A549 (cell line): ENCODE results near the gene MLLT10. TPM values are rescaled to one million over a fixed set of nuclear protein-coding genes. Genes with fewer than 3 reads are reported as not detected.
A peak's percentile ranks its signal among the peaks of the same experiment; 100 is the strongest.

Experiments used
- ATAC-seq, 2 experiments: fragments of 200-7000 bp in 1 of 2; fragments of >200 bp in 1 of 2; cut with Nextera tagmentation in 1 of 2; cut with Tn5 transposase in 1 of 2; 3 replicates each; pipeline versions ENCODE4 v1.8.0 to v1.9.1; 2018 to 2020; ENCODE audit warnings: mild to moderate bottlenecking in 1 of 2, moderate library complexity in 1 of 2
- CTCF ChIA-PET: fragments of 300-600 bp; sonication (Branson Sonifier 250); formaldehyde crosslinking; extraction: SDS; loops from one replicate; lab custom pipeline; 2021; ENCODE audit warnings: antibody characterized with exemption, inconsistent platforms; lab: Yijun Ruan, JAX
- POLR2A ChIA-PET: fragments of 350-600 bp; formaldehyde crosslinking; extraction: SDS; loops from one replicate; lab custom pipeline; 2021; ENCODE audit warnings: antibody characterized with exemption, inconsistent platforms; lab: Yijun Ruan, JAX
- DNase-seq, 2 experiments: peaks; one replicate each; pipeline versions ENCODE4 v3.0.0 to v3.0.0-alpha.2; 2011 to 2016; ENCODE audit warnings: low read depth in 1 of 2, low spot score in 1 of 2
- FAIRE-seq: peaks from 2 replicates; lab custom pipeline; 2011; peaks lifted over from hg19 to GRCh38; lab: Jason Lieb, UNC
- H3K27ac ChIP-seq, 2 experiments: fragments of >200 bp; sonication (Bioruptor Twin); formaldehyde crosslinking; 3 replicates each; pipeline ENCODE4 v1.5.1; 2016 to 2017
- H3K4me1 ChIP-seq: fragments of >200 bp; sonication (Bioruptor Twin); formaldehyde crosslinking; 3 replicates; pipeline ENCODE4 v1.6.1; 2016
- H3K4me2 ChIP-seq: fragments of >200 bp; sonication (Bioruptor Twin); formaldehyde crosslinking; 3 replicates; pipeline ENCODE4 v1.6.1; 2016
- H3K4me3 ChIP-seq: fragments of >200 bp; sonication (Bioruptor Twin); formaldehyde crosslinking; 3 replicates; pipeline ENCODE4 v1.5.1; 2016
- H3K9me3 ChIP-seq: fragments of >200 bp; sonication (Bioruptor Twin); formaldehyde crosslinking; 3 replicates; pipeline ENCODE4 v1.6.1; 2016
- CBX2 ChIP-seq: fragments of 200-600 bp; sonication (generic); IDR thresholded peaks from 2 replicates; pipeline ENCODE4 v1.6.1; 2016; ENCODE audit warnings: low read depth, mild to moderate bottlenecking, borderline replicate concordance
- CBX8 ChIP-seq: fragments of 200-600 bp; sonication (generic); IDR thresholded peaks from 2 replicates; pipeline ENCODE4 v1.6.1; 2016
- CEBPB ChIP-seq, 2 experiments: fragments of >200 bp in 1 of 2; sonication (Bioruptor Twin) in 1 of 2; formaldehyde crosslinking in 1 of 2; IDR thresholded peaks; 2 replicates each; pipeline ENCODE4 v1.6.1; 2012 to 2016
- CHD2 ChIP-seq: fragments of 150-350 bp; IDR thresholded peaks from 2 replicates; pipeline ENCODE4 v1.6.1; 2014; ENCODE audit warnings: low read length; ENCODE audit not compliant: partially characterized antibody
- EHF ChIP-seq: fragments of 250-450 bp; sonication (Bioruptor Pico); IDR thresholded peaks from 2 replicates; pipeline ENCODE4 v1.5.0; 2020; ENCODE audit warnings: mild to moderate bottlenecking
- EHMT2 ChIP-seq: fragments of 200-600 bp; sonication (generic); IDR thresholded peaks from 2 replicates; pipeline ENCODE4 v1.6.1; 2016; ENCODE audit warnings: antibody characterized with exemption, low read depth, mild to moderate bottlenecking, moderate library complexity
- EP300 ChIP-seq, 2 experiments: fragments of >200 bp; sonication (Bioruptor Twin); formaldehyde crosslinking; IDR thresholded peaks; 2 replicates in 1 of 2; 3 replicates in 1 of 2; pipeline ENCODE4 v1.6.1; 2016 to 2017
- ESRRA ChIP-seq: fragments of 150-350 bp; IDR thresholded peaks from 2 replicates; pipeline ENCODE4 v1.6.1; 2014; ENCODE audit warnings: mild to moderate bottlenecking, low read length, borderline replicate concordance
- FOSB ChIP-seq: fragments of 250-450 bp; sonication (Bioruptor Pico); IDR thresholded peaks from 2 replicates; pipeline ENCODE4 v1.5.0; 2020; ENCODE audit warnings: mild to moderate bottlenecking, moderate library complexity
- GATA3 ChIP-seq: IDR thresholded peaks from 2 replicates; pipeline ENCODE4 v1.6.1; 2012; ENCODE audit warnings: borderline replicate concordance
- HDAC2 ChIP-seq: fragments of 200-600 bp; sonication (generic); IDR thresholded peaks from 2 replicates; pipeline ENCODE4 v1.6.1; 2016
- HEYL ChIP-seq: fragments of 250-450 bp; sonication (Bioruptor Pico); IDR thresholded peaks from 2 replicates; pipeline ENCODE4 v1.8.0; 2021; ENCODE audit warnings: mild to moderate bottlenecking, moderate library complexity
- HOXA7 ChIP-seq: fragments of 250-450 bp; sonication (Bioruptor Pico); IDR thresholded peaks from 2 replicates; pipeline ENCODE4 v1.5.0; 2020; ENCODE audit warnings: mild to moderate bottlenecking, moderate library complexity
- JUNB ChIP-seq: fragments of >200 bp; sonication (Bioruptor Twin); formaldehyde crosslinking; IDR thresholded peaks from 2 replicates; pipeline ENCODE4 v1.6.1; 2016
- KDM1A ChIP-seq: fragments of 200-600 bp; sonication (generic); IDR thresholded peaks from 2 replicates; pipeline ENCODE4 v1.6.1; 2016; ENCODE audit warnings: low read depth, mild to moderate bottlenecking
- MAFK ChIP-seq: fragments of 450-650 bp; IDR thresholded peaks from 2 replicates; pipeline ENCODE4 v1.6.1; 2014; ENCODE audit not compliant: partially characterized antibody
- NFE2L2 ChIP-seq: fragments of 150-350 bp; conservative IDR thresholded peaks from 2 replicates; pipeline ENCODE4 v1.6.1; 2014; ENCODE audit warnings: low read length
- NR3C1 ChIP-seq: fragments of >200 bp; sonication (Bioruptor Twin); formaldehyde crosslinking; IDR thresholded peaks from 3 replicates; pipeline ENCODE4 v1.6.1; 2017
- PHF8 ChIP-seq: fragments of 200-600 bp; sonication (generic); IDR thresholded peaks from 2 replicates; pipeline ENCODE4 v1.6.1; 2016; ENCODE audit warnings: low read depth, mild to moderate bottlenecking, antibody characterized with exemption, moderate library complexity, borderline replicate concordance
- POLR2A ChIP-seq: IDR thresholded peaks from 2 replicates; pipeline ENCODE4 v1.6.1; 2012; ENCODE audit warnings: mild to moderate bottlenecking, low read length
- RCOR1 ChIP-seq: fragments of 150-350 bp; IDR thresholded peaks from 2 replicates; pipeline ENCODE4 v1.6.1; 2014; ENCODE audit warnings: antibody characterized with exemption, low read length, low read depth
- RNF2 ChIP-seq: fragments of 200-600 bp; sonication (generic); IDR thresholded peaks from 2 replicates; pipeline ENCODE4 v1.6.1; 2016; ENCODE audit warnings: low read depth, mild to moderate bottlenecking, antibody characterized with exemption, moderate library complexity, borderline replicate concordance
- SMC3 ChIP-seq: fragments of >200 bp; sonication (Bioruptor Twin); formaldehyde crosslinking; IDR thresholded peaks from 3 replicates; pipeline ENCODE4 v1.6.1; 2018; ENCODE audit warnings: inconsistent platforms
- ZFP36 ChIP-seq: fragments of 450-650 bp; IDR thresholded peaks from 2 replicates; pipeline ENCODE4 v1.6.1; 2014; ENCODE audit warnings: borderline replicate concordance; ENCODE audit not compliant: partially characterized antibody
- ZNF302 ChIP-seq: fragments of 250-450 bp; sonication (Bioruptor Pico); IDR thresholded peaks from 2 replicates; pipeline ENCODE4 v1.9.0; 2021; ENCODE audit warnings: inconsistent platforms, mild to moderate bottlenecking, moderate library complexity
- WGBS: methylation state at CpG from one replicate; pipeline ENCODE4 v1.1.6; 2017; ENCODE audit errors: missing lambda C conversion rate; 5-methylcytosine and 5-hydroxymethylcytosine counted together
- polyA plus RNA-seq, 4 experiments: library from polyadenylated mRNA; depleted of rRNA in 3 of 4; stranded (reverse); fragments of >200 nt; fragmentation: RNase III in 1 of 4; extraction: RNeasy Plus Mini Kit Qiagen cat#74134 plus additional on column Dnase treatment in 1 of 4; gene quantifications; 2 replicates in 3 of 4; 3 replicates in 1 of 4; pipeline ENCODE4 v1.2.3, GENCODE V29; 2011 to 2017
- TF ChIP-seq, protein P1 (sequence below): IDR thresholded peaks from 2 replicates; pipeline ENCODE4 v1.6.1; 2012
- TF ChIP-seq, protein P2 (sequence below): fragments of >200 bp; sonication (Bioruptor Twin); formaldehyde crosslinking; IDR thresholded peaks from 3 replicates; pipeline ENCODE4 v1.6.1; 2016
- TF ChIP-seq, protein P3 (sequence below): fragments of 250-450 bp; sonication (Bioruptor Pico); IDR thresholded peaks from 2 replicates; pipeline ENCODE4 v1.5.0; 2020; ENCODE audit warnings: low read depth, mild to moderate bottlenecking, moderate library complexity
- TF ChIP-seq, protein P4 (sequence below): fragments of 150-350 bp; IDR thresholded peaks from 2 replicates; pipeline ENCODE4 v1.6.1; 2014; ENCODE audit warnings: low read depth, mild to moderate bottlenecking, low read length
- TF ChIP-seq, protein P5 (sequence below): fragments of 450-650 bp; IDR thresholded peaks from 2 replicates; pipeline ENCODE4 v1.6.1; 2014; ENCODE audit warnings: antibody characterized with exemption

The MLLT10 gene
- polyA plus RNA-seq, 2 of the 4 experiments (the other 2 are of a cell fraction), result 41.7 to 54.1 TPM

DNA sequence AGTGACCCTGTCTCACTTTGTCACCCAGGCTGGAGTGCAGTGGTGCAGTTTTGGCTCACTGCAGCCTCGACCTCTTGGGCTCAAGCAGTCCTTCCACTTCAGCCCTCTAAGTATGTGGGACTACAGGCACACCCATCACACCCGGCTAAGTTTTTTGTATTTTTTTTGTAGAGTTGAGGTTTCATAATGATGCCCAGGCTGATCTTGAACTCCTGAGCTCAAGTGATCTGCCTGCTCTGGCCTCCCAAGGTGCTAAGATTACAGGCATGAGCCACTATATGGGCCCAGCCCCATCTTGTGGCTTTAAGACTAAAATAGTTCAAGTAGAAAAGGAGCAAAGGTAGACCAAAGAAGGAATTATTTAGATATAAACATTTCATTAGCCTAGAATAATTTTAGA is 65.5 kb downstream of the MLLT10 start:
- Histone ChIP-seq H3K4me3 (no peak overlapping the region), H3K27ac (no peak overlapping the region), H3K9me3 (no peaks in the 10 kb centered on the region), H3K4me1 (peaks cover 8% of the 10 kb centered on the region; the same call in 1 of the 3 replicates), H3K4me2 (no peak overlapping the region)
- ChIA-PET POLR2A (no interaction called here), CTCF (no interaction called here)
- FAIRE-seq (no peak), ATAC-seq (0 out of 6 replicates have a peak, but pooled peaks of 1 of the 2 experiments have one; percentile 26), DNase-seq (no peak)
- 91% methylated on average over 2 of the region's 2 CpGs for WGBS
- TF ChIP-seq EP300 (IDR thresholded peaks at IDR 0.05), result no peak
- no peak for TF ChIP-seq NFE2L2
- TF ChIP-seq FOSB (CRISPR knock-in tag), result no peak

DNA sequence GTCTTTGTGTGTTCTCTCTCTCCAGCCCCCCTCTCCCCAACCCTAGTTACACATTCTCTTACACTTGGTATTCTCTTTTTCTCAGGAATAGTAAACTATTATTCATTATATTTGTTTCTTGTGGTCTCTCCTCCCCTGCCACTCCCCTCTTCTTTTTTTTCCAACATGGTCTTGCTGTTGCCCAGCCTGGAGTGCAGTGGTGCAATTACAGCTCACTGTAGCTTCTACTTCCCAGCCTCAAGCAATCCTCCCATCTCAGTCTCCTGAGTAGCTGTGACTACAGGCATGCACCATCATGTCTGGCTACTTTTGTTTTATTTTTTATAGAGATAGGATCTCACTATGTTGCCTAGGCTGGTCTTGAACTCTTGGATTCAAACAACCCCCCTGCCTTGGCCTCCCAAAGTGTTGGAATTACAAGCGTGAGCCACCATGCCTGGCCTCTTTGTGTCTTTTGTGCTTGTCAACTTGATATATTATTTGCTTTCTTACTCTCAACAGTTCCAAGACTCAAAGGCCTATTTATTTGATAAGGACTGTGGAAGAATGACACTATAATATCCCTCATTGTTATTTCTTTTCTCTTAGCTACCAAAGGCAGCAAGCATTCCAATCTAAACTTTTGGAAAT is 66.9 kb downstream of the MLLT10 start:
- no peak for FAIRE-seq
- no peak overlapping the region for H3K4me2 ChIP-seq
- no peak for ATAC-seq
- no peak for DNase-seq
- no peaks in the 10 kb centered on the region for H3K9me3 ChIP-seq
- CTCF ChIA-PET, result no interaction called here
- H3K27ac ChIP-seq, result no peak overlapping the region
- peaks cover 5% of the 10 kb centered on the region; the same call in 1 of the 3 replicates for H3K4me1 ChIP-seq
- no peak overlapping the region for H3K4me3 ChIP-seq
- TF ChIP-seq NR3C1, result no peak
- no peak for TF ChIP-seq HEYL (CRISPR knock-in tag)
- no peak for TF ChIP-seq POLR2A
- TF ChIP-seq, protein P1, sequence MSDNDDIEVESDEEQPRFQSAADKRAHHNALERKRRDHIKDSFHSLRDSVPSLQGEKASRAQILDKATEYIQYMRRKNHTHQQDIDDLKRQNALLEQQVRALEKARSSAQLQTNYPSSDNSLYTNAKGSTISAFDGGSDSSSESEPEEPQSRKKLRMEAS, result no peak
- TF ChIP-seq ZFP36, result no peak
- TF ChIP-seq, protein P2, sequence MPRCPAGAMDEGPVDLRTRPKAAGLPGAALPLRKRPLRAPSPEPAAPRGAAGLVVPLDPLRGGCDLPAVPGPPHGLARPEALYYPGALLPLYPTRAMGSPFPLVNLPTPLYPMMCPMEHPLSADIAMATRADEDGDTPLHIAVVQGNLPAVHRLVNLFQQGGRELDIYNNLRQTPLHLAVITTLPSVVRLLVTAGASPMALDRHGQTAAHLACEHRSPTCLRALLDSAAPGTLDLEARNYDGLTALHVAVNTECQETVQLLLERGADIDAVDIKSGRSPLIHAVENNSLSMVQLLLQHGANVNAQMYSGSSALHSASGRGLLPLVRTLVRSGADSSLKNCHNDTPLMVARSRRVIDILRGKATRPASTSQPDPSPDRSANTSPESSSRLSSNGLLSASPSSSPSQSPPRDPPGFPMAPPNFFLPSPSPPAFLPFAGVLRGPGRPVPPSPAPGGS, result no peak
- TF ChIP-seq SMC3, result no peak
- no peak for TF ChIP-seq HOXA7 (CRISPR knock-in tag)
- no peak for TF ChIP-seq HDAC2
- TF ChIP-seq ZNF302 (CRISPR knock-in tag), result no peak
- TF ChIP-seq, protein P3, sequence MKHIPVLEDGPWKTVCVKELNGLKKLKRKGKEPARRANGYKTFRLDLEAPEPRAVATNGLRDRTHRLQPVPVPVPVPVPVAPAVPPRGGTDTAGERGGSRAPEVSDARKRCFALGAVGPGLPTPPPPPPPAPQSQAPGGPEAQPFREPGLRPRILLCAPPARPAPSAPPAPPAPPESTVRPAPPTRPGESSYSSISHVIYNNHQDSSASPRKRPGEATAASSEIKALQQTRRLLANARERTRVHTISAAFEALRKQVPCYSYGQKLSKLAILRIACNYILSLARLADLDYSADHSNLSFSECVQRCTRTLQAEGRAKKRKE (CRISPR knock-in tag), result no peak
- TF ChIP-seq CBX2, result no peak
- TF ChIP-seq CHD2, result no peak
- no peak for TF ChIP-seq ESRRA
- no peak for TF ChIP-seq EHMT2
- TF ChIP-seq RCOR1, result no peak
- no peak for TF ChIP-seq CBX8
- TF ChIP-seq JUNB, result no peak
- no peak for TF ChIP-seq FOSB (CRISPR knock-in tag)
- TF ChIP-seq, all 56 proteins: peak for 0
- WGBS, result 100% methylated on average over 1 of the region's 1 CpG
- POLR2A ChIA-PET, result no interaction called here

DNA sequence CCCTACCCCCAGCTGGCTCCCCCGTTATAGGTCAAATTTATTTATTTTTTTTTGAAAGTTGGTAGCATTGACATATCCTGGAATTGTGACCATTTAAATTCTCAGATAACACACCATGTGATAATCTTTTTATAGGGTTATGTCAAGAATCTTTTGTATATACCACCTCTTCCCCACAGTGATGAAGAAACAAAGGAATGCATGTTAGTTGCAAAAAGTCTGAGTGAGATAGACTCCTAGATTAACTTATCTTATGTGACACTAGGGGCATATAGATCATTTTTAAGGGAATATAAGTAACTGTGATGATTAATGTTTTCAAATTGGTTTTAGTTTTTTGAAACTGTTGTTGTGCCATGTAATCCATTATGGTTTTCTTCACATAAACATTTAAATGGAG is 68.3 kb downstream of the MLLT10 start:
- no peak overlapping the region for H3K4me3 ChIP-seq
- H3K27ac ChIP-seq, result no peak overlapping the region
- FAIRE-seq, result no peak
- DNase-seq, result no peak
- CTCF ChIA-PET, result interaction anchor here (0.6 to 0.9 kb wide), 2 partner anchors 18 to 333 kb away, joined by 3 to 4 read pairs; no protein-coding TSS in a partner anchor
- POLR2A ChIA-PET, result no interaction called here
- H3K4me1 ChIP-seq, result peaks cover 5% of the 10 kb centered on the region; the same call in 1 of the 3 replicates
- H3K9me3 ChIP-seq, result no peaks in the 10 kb centered on the region
- ATAC-seq, result no peak
- WGBS, result 90% methylated on average over 1 of the region's 1 CpG
- H3K4me2 ChIP-seq, result no peak overlapping the region
- TF ChIP-seq FOSB (CRISPR knock-in tag) (no peak), GATA3 (no peak), KDM1A (no peak), CEBPB (IDR thresholded peaks at IDR 0.05) (no peak), PHF8 (no peak), ZNF302 (CRISPR knock-in tag) (no peak), EHMT2 (no peak), RNF2 (no peak), EHF (CRISPR knock-in tag) (no peak), MAFK (no peak), CHD2 (no peak)
- TF ChIP-seq, protein P4, sequence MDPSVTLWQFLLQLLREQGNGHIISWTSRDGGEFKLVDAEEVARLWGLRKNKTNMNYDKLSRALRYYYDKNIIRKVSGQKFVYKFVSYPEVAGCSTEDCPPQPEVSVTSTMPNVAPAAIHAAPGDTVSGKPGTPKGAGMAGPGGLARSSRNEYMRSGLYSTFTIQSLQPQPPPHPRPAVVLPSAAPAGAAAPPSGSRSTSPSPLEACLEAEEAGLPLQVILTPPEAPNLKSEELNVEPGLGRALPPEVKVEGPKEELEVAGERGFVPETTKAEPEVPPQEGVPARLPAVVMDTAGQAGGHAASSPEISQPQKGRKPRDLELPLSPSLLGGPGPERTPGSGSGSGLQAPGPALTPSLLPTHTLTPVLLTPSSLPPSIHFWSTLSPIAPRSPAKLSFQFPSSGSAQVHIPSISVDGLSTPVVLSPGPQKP, result no peak
- TF ChIP-seq, protein P5, sequence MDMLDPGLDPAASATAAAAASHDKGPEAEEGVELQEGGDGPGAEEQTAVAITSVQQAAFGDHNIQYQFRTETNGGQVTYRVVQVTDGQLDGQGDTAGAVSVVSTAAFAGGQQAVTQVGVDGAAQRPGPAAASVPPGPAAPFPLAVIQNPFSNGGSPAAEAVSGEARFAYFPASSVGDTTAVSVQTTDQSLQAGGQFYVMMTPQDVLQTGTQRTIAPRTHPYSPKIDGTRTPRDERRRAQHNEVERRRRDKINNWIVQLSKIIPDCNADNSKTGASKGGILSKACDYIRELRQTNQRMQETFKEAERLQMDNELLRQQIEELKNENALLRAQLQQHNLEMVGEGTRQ, result no peak
- TF ChIP-seq, protein P2, result no peak
